ENCODE data around the gene GRK5.

GRK5 gene

GRCh38 chr10:119408969-119409371 lies 201.6 kb downstream of the GRK5 start:
- Histone ChIP-seq H3K4me3 (ENCODE audit: extremely low read depth, insufficient read depth, low read length, poor library complexity, severe bottlenecking) (no peak overlapping the region), H3K9me3 (ENCODE audit: control insufficient read depth, low read length) (no peaks in the 10 kb centered on the region), H3K4me1 (ENCODE audit: control insufficient read depth, insufficient read depth, low read length, poor library complexity, severe bottlenecking) (peaks cover 10% of the 10 kb centered on the region), H3K27ac (ENCODE audit: low read depth, low read length, severe bottlenecking) (peak overlapping the region; percentile 16), H3K36me3 (ENCODE audit: control insufficient read depth, insufficient read depth, low read length) (no peaks in the 10 kb centered on the region)
- 92% methylated on average over 14 of the region's 14 CpGs for WGBS, 2 experiments (ENCODE audit: insufficient coverage in 2 of 2)

DNA sequence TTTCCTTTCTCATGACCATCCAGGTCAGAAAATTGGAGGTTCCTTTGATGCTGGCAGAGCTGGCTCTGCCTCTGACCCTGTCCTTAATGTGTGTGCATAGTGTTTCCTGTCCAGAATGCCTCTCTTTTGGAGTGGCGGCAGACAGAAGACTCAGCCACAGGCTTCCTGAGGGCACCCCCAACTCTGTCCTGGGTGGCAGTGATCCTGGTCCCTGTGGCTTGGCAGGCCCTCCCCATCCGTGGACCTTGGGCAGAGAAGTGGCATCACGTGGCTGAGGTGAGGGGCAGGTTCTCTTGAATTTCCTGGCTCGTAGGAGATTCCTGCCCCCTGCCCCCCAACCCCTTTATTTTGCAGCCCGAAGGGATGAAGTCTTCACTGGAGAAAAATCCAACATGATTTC lies 202.0 kb downstream of the GRK5 start:
- WGBS, 2 experiments (ENCODE audit: insufficient coverage in 2 of 2), result 94 to 100% methylated on average over 1 to 2 of the region's 5 CpGs
- Histone ChIP-seq H3K4me1 (ENCODE audit: control insufficient read depth, insufficient read depth, low read length, poor library complexity, severe bottlenecking) (peaks cover 11% of the 10 kb centered on the region), H3K27ac (ENCODE audit: low read depth, low read length, severe bottlenecking) (peak overlapping the region; percentile 16)

DNA sequence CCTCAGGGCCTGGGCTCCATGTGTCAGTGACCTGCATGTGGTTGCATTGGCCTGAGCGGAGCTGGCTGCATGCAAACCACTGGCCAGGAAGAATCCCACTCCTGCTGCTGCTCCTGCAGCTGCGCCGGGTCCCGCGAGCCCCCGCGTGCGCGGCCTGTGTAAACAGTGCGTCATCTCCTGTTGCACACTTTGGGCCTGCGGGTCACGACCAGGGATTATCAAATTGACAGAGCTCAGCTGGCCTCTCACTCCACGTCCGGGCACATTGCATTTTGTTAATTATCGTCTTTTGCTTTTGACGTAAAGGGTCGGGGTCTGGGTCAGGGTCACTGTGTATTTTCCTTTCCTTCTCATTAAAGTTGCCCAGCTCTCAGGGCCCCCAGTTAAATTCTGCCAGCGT lies 202.5 kb downstream of the GRK5 start:
- no peaks in the 10 kb centered on the region for H3K9me3 ChIP-seq (ENCODE audit: control insufficient read depth, low read length)
- H3K27ac ChIP-seq (ENCODE audit: low read depth, low read length, severe bottlenecking), result peak overlapping the region; percentile 53
- WGBS, 2 experiments (ENCODE audit: insufficient coverage in 2 of 2), result 90 to 94% methylated on average over 18 of the region's 18 CpGs
- H3K4me3 ChIP-seq (ENCODE audit: extremely low read depth, insufficient read depth, low read length, poor library complexity, severe bottlenecking), result no peak overlapping the region
- no peaks in the 10 kb centered on the region for H3K36me3 ChIP-seq (ENCODE audit: control insufficient read depth, insufficient read depth, low read length)
- H3K4me1 ChIP-seq (ENCODE audit: control insufficient read depth, insufficient read depth, low read length, poor library complexity, severe bottlenecking), result peaks cover 11% of the 10 kb centered on the region

More for the DNA sequence above, 202.0 kb downstream of the GRK5 start:
- H3K4me3 ChIP-seq (ENCODE audit: extremely low read depth, insufficient read depth, low read length, poor library complexity, severe bottlenecking), result no peak overlapping the region
- no peaks in the 10 kb centered on the region for H3K9me3 ChIP-seq (ENCODE audit: control insufficient read depth, low read length)
- no peaks in the 10 kb centered on the region for H3K36me3 ChIP-seq (ENCODE audit: control insufficient read depth, insufficient read depth, low read length)

DNA sequence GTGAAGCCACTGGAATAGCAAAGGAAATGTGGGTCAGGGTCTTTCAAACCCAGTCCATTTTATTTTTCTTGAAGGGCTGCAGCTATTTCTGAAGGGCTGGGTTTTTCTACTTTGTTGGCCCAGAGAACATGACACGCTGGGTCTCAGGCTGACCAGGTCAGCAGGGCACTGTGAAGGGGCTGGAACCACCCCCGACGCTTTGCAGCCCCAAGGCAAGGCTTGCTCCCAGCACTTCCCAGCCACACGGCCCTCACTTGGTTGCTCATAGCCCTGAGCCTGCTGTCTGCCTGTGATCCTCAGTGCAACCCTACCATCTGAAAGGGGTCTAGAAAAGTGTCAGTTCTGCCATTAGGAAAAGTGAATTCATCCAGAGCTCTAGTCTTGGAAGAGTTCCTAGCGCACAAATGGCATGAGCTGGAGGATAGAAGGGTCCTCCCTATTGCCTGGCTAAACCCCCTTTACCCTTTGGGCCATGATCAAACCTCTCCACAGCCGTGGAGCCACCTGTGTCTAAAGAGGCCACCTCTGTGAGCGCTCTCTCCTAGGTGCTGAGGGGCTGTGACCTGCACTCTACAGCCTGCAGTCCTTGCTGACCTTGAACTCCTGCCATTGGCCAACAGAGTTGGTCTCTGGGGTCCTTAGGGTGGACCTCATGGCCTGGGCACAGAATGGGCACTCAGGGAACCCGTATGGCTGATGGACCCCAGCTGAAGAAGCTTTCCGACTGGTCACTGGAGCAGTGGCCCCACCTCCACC lies 203.2 kb downstream of the GRK5 start:
- WGBS, 2 experiments (ENCODE audit: insufficient coverage in 2 of 2), result 93 to 98% methylated on average over 6 to 9 of the region's 9 CpGs
- Histone ChIP-seq H3K27ac (ENCODE audit: low read depth, low read length, severe bottlenecking) (peak overlapping the region; percentile 53), H3K4me3 (ENCODE audit: extremely low read depth, insufficient read depth, low read length, poor library complexity, severe bottlenecking) (no peak overlapping the region), H3K4me1 (ENCODE audit: control insufficient read depth, insufficient read depth, low read length, poor library complexity, severe bottlenecking) (peaks cover 11% of the 10 kb centered on the region), H3K9me3 (ENCODE audit: control insufficient read depth, low read length) (no peaks in the 10 kb centered on the region), H3K36me3 (ENCODE audit: control insufficient read depth, insufficient read depth, low read length) (no peaks in the 10 kb centered on the region)

DNA sequence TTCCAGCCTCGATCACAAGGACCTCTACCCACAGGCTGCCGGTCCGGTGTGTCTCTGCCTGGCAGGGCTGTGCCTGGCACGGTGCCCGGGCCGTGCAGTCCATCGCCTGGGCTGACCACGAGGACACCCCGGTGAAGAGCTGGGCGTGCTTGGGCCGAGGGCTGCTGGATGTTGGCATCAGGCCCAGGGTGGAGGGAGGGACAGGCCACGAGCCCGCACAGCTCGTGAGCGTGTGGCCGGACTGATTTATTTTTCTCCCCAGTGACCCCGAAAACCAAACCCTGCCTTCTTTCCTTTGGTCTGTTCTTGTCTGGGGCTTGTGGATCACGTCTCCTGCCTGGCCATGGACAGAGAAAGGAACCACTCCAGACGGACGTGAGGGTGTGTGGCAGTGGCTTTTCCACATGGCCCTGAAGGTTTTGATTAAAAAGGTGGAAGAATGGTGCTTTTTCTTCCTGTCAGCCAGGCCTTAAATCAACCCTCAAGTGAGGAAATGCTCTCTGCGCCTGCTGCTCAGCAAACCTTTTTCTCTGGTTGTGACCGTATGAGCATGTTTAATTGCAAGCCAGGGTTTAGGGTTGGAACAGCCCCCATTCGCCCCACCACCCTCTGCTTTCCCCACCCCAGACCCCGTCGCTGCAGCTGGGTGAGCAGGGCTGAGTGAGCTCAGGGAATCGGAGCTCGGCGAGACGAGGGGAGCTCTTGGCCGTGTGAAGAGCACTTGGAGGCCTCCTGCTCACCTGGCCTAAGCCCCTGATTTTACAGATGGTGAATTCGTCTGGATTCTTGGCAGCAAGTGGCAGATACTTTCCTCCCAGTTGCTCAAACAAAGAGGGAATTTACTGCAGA lies 205.1 kb downstream of the GRK5 start:
- Histone ChIP-seq H3K9me3 (ENCODE audit: control insufficient read depth, low read length) (no peaks in the 10 kb centered on the region), H3K4me1 (ENCODE audit: control insufficient read depth, insufficient read depth, low read length, poor library complexity, severe bottlenecking) (peaks cover 11% of the 10 kb centered on the region), H3K4me3 (ENCODE audit: extremely low read depth, insufficient read depth, low read length, poor library complexity, severe bottlenecking) (no peak overlapping the region), H3K36me3 (ENCODE audit: control insufficient read depth, insufficient read depth, low read length) (no peaks in the 10 kb centered on the region), H3K27ac (ENCODE audit: low read depth, low read length, severe bottlenecking) (peak overlapping the region; percentile 87)
- 91 to 94% methylated on average over 27 to 28 of the region's 31 CpGs for WGBS, 2 experiments (ENCODE audit: insufficient coverage in 2 of 2)

- peak overlapping the region; percentile 87 for H3K27ac ChIP-seq (ENCODE audit: low read depth, low read length, severe bottlenecking)
- no peaks in the 10 kb centered on the region for H3K36me3 ChIP-seq (ENCODE audit: control insufficient read depth, insufficient read depth, low read length)
- H3K4me3 ChIP-seq (ENCODE audit: extremely low read depth, insufficient read depth, low read length, poor library complexity, severe bottlenecking), result no peak overlapping the region
- WGBS, 2 experiments (ENCODE audit: insufficient coverage in 2 of 2), result 78 to 86% methylated on average over 2 to 4 of the region's 9 CpGs
- no peaks in the 10 kb centered on the region for H3K9me3 ChIP-seq (ENCODE audit: control insufficient read depth, low read length)
- peaks cover 11% of the 10 kb centered on the region for H3K4me1 ChIP-seq (ENCODE audit: control insufficient read depth, insufficient read depth, low read length, poor library complexity, severe bottlenecking)
Measured at GRCh38 chr10:119413093-119413453, 205.7 kb downstream of the GRK5 start.

- Histone ChIP-seq H3K27ac (ENCODE audit: low read depth, low read length, severe bottlenecking) (peak overlapping the region; percentile 87), H3K4me1 (ENCODE audit: control insufficient read depth, insufficient read depth, low read length, poor library complexity, severe bottlenecking) (peaks cover 11% of the 10 kb centered on the region), H3K9me3 (ENCODE audit: control insufficient read depth, low read length) (no peaks in the 10 kb centered on the region), H3K4me3 (ENCODE audit: extremely low read depth, insufficient read depth, low read length, poor library complexity, severe bottlenecking) (no peak overlapping the region), H3K36me3 (ENCODE audit: control insufficient read depth, insufficient read depth, low read length) (no peaks in the 10 kb centered on the region)
- WGBS, 2 experiments (ENCODE audit: insufficient coverage in 2 of 2), result 76 to 78% methylated on average over 13 to 14 of the region's 20 CpGs
Measured at GRCh38 chr10:119413471-119414080, 206.2 kb downstream of the GRK5 start.

DNA sequence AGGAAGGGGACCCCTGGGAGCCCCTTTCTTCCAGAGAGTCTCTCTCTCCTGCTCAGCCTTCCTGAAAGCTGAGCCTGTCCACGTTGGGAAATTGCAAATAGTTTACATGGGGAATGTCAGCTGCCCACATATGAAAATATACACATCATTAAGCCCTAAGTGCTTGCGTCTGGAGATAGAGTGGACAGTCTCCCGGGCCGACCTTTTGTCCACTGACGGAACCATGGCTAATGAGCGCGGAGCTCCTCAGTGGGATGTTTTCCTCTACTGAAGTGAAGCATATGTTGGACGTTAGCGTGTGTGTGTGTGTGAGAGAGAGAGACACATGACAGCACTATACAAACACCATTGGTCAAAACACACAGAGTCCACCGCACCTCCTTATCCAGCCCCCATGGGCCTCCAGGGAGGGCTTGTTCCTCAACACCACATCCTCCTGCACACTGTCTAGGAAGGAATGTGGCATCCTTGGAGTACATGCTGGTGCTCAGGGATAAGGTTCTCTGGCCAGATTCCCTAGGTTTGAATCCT lies 206.8 kb downstream of the GRK5 start:
- Histone ChIP-seq H3K4me3 (ENCODE audit: extremely low read depth, insufficient read depth, low read length, poor library complexity, severe bottlenecking) (no peak overlapping the region), H3K4me1 (ENCODE audit: control insufficient read depth, insufficient read depth, low read length, poor library complexity, severe bottlenecking) (peaks cover 11% of the 10 kb centered on the region), H3K9me3 (ENCODE audit: control insufficient read depth, low read length) (no peaks in the 10 kb centered on the region), H3K36me3 (ENCODE audit: control insufficient read depth, insufficient read depth, low read length) (no peaks in the 10 kb centered on the region), H3K27ac (ENCODE audit: low read depth, low read length, severe bottlenecking) (peak overlapping the region; percentile 87)
- 86 to 93% methylated on average over 1 to 6 of the region's 10 CpGs for WGBS, 2 experiments (ENCODE audit: insufficient coverage in 2 of 2)

- WGBS, 2 experiments (ENCODE audit: insufficient coverage in 2 of 2), result 90 to 93% methylated on average over 6 of the region's 6 CpGs
- Histone ChIP-seq H3K9me3 (ENCODE audit: control insufficient read depth, low read length) (no peaks in the 10 kb centered on the region), H3K4me1 (ENCODE audit: control insufficient read depth, insufficient read depth, low read length, poor library complexity, severe bottlenecking) (peaks cover 11% of the 10 kb centered on the region), H3K4me3 (ENCODE audit: extremely low read depth, insufficient read depth, low read length, poor library complexity, severe bottlenecking) (no peak overlapping the region), H3K27ac (ENCODE audit: low read depth, low read length, severe bottlenecking) (no peak overlapping the region), H3K36me3 (ENCODE audit: control insufficient read depth, insufficient read depth, low read length) (no peaks in the 10 kb centered on the region)
Measured at GRCh38 chr10:119415121-119415520, 207.8 kb downstream of the GRK5 start.

DNA sequence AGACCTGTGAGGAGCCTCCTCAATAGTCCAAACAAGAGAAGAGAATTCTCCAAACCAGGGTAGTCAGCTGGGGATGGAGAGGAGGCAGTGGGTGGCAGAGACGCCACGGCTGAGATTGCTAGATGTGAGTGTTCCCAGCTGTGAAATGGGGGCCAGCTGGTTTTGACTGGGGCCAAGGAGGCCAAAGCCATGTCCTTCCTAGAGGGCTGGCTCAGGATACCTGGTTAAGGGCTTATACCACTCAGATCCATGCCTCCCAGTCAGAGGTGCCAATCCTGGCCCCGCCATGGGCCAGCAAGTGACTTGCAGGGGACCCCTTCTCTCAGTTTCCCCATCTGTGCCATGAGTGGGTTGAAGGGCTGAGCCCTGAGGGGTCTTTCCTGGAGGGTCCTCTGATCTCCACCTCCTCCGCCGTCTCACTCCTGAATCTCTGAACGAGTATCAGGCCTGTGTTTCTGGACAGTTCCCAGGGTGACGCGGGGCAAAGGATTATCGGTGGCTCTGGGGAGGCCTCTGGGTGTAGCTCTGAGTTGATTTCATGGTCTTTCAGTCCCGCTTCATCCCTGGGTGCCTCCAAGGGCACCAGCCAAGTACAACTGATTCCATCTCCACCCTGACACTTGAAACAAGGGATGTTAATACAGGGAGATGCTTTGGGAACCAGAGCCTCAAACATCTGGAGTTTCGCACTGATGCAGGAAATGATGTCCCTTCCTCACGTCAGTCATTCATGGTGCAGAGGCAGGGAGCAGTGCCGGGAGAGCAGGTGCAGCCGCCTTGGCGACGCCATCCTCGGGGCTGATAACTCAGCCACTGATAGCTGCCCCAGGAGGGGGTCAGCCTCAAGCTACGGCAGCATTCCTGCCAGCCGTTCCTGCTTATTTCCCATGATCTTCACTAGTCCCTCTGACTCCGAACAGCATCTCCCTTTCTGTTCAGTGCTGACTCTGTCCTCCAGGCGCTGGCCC lies 208.4 kb downstream of the GRK5 start:
- H3K9me3 ChIP-seq (ENCODE audit: control insufficient read depth, low read length), result no peaks in the 10 kb centered on the region
- H3K27ac ChIP-seq (ENCODE audit: low read depth, low read length, severe bottlenecking), result no peak overlapping the region
- no peak overlapping the region for H3K4me3 ChIP-seq (ENCODE audit: extremely low read depth, insufficient read depth, low read length, poor library complexity, severe bottlenecking)
- H3K36me3 ChIP-seq (ENCODE audit: control insufficient read depth, insufficient read depth, low read length), result no peaks in the 10 kb centered on the region
- 90 to 93% methylated on average over 16 to 20 of the region's 21 CpGs for WGBS, 2 experiments (ENCODE audit: insufficient coverage in 2 of 2)
- H3K4me1 ChIP-seq (ENCODE audit: control insufficient read depth, insufficient read depth, low read length, poor library complexity, severe bottlenecking), result peaks cover 11% of the 10 kb centered on the region

All from mesodermal cell (in vitro differentiated cells).